ENCODE data around the gene PCDHB9.

DNA sequence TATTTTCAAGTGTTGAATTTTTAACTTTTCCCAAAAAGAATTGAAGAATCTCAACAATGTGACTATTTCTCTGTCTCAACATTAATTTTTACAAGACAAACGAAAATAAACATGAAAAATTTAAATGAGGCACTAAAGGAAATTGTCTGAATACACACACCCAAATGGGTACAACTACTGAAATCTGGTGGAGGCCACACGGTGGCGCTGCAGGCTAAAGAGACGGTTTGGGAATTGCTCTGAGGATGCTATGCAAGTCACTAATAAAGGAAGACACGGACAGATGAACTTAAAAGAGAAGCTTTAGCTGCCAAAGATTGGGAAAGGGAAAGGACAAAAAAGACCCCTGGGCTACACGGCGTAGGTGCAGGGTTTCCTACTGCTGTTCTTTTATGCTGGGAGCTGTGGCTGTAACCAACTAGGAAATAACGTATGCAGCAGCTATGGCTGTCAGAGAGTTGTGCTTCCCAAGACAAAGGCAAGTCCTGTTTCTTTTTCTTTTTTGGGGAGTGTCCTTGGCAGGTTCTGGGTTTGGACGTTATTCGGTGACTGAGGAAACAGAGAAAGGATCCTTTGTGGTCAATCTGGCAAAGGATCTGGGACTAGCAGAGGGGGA, 5.3 kb downstream of the PCDHB9 start, which contains the start of gene PCDHB10:
- TF ChIP-seq CTCF (conservative IDR thresholded peaks at IDR 0.05; ENCODE audit: low read depth in 2 of 2) (peak; percentile 93 to 99), STAT1 (IDR thresholded peaks at IDR 0.05; ENCODE audit: unreplicated experiment) (no peak), POLR2AphosphoS5 (IDR thresholded peaks at IDR 0.05; ENCODE audit: low read depth) (no peak), EZH2 (IDR thresholded peaks at IDR 0.05; ENCODE audit: low read depth, unreplicated experiment) (no peak), EZH2phosphoT487 (IDR thresholded peaks at IDR 0.05; ENCODE audit: unreplicated experiment) (no peak), NANOG (IDR thresholded peaks at IDR 0.05; ENCODE audit: borderline replicate concordance) (no peak)
- TF ChIP-seq, protein P1, sequence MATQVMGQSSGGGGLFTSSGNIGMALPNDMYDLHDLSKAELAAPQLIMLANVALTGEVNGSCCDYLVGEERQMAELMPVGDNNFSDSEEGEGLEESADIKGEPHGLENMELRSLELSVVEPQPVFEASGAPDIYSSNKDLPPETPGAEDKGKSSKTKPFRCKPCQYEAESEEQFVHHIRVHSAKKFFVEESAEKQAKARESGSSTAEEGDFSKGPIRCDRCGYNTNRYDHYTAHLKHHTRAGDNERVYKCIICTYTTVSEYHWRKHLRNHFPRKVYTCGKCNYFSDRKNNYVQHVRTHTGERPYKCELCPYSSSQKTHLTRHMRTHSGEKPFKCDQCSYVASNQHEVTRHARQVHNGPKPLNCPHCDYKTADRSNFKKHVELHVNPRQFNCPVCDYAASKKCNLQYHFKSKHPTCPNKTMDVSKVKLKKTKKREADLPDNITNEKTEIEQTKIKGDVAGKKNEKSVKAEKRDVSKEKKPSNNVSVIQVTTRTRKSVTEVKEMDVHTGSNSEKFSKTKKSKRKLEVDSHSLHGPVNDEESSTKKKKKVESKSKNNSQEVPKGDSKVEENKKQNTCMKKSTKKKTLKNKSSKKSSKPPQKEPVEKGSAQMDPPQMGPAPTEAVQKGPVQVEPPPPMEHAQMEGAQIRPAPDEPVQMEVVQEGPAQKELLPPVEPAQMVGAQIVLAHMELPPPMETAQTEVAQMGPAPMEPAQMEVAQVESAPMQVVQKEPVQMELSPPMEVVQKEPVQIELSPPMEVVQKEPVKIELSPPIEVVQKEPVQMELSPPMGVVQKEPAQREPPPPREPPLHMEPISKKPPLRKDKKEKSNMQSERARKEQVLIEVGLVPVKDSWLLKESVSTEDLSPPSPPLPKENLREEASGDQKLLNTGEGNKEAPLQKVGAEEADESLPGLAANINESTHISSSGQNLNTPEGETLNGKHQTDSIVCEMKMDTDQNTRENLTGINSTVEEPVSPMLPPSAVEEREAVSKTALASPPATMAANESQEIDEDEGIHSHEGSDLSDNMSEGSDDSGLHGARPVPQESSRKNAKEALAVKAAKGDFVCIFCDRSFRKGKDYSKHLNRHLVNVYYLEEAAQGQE (IDR thresholded peaks at IDR 0.05; ENCODE audit: unreplicated experiment): no peak

Data from GM23338 (cell line).